GM18951 (cell line): ENCODE data around the gene PPP1R7.

Experiments
- POLR2A ChIP-seq: IDR thresholded peaks from 4 replicates; pipeline ENCODE4 v1.6.1; 2011; ENCODE audit warnings: mild to moderate bottlenecking; ENCODE audit not compliant: insufficient read length, insufficient read depth; ENCODE audit errors: extremely low read depth
- in situ Hi-C: fragments of 300-500 bp; cut with MboI; formaldehyde crosslinking; loops from one replicate; pipeline ENCODE4 v1.12.0; 2022; ENCODE audit warnings: low sequenced_read_pairs, mixed read lengths, inconsistent platforms; ENCODE audit not compliant: unreplicated experiment

PPP1R7 gene

GRCh38 chr2:241128266-241128665 is 22.0 kb upstream of the PPP1R7 start:
- in situ Hi-C loops, result no loop called here
- TF ChIP-seq POLR2A, result no peak

DNA sequence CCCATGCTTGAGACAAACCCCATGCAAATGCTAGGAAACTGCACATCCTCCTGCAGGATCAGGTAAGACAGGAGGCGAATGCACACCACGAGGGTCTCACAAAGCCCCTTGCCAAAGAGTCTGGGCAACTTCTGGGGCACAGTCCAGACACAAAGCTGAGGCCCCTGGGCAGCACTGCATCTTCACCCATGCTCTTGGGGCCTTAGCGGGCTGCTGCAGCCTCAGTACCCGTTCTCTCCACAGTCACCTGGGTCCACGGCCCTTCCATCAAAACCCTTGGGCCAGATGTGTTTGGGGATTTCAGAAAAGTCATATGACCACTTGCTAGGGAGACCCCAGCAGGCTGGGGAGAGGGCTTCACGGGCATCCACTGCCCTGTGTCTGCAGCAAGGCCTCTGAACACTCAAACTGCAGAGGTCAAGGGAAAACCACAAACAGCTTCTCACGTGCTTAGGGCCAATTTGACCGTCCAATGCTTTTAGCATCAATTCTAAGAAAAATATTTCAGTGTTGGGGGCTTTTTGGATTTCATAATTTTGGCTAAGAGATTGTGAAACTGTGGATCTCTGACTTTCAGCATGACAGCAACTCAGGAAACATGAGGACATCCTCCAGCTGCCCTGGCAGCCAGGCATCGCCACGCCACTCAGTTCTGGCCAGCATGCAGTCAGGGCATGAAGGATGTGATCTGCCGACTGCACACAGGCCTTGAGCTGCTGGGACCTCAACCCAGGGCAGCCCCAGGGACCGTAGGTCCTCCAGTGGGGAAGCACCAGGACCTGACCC is 21.0 kb upstream of the PPP1R7 start:
- in situ Hi-C loops, result no loop called here
- TF ChIP-seq POLR2A, result no peak

DNA sequence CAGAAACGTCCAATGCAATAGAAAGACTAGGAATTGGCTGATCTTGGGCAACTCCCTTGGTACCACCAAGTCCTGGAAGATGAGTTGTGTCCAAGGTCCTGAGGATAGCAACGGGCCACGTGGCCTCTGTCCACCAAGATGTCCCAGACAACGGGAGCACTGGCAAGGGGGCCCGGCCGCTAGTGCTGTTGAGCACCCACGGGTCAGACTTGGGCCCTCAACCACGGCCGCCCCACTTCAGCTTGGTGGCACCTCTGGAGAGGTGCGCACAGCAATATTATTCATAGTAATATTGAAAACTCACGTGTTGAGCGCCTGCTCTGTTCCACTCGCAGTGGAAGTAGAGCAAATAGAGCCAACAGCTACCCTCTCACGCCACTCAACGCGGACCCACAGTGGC is 20.0 kb upstream of the PPP1R7 start:
- TF ChIP-seq POLR2A, result no peak
- in situ Hi-C loops, result no loop called here

DNA sequence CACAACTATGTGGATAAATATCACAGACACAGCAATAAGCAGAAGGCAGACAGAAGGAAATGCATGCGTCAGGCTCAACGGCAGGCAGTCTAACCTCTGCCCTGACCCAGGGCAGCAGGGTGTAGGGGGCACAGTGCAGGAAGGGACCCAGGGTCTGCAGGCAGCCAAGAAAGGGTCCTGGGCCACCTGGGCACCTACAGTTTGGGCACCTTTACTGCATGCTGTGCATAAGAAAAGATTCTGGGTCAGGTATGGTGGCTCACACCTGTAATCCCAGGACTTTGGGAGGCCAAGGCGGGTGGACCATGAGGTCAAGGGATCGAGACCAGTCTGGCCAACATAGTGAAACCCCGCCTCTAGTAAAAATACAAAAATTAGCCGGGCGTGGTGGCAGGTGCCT is 18.7 kb upstream of the PPP1R7 start:
- TF ChIP-seq POLR2A, result no peak
- in situ Hi-C loops, result no loop called here

GRCh38 chr2:241132538-241133435 is 17.5 kb upstream of the PPP1R7 start:
- no peak for TF ChIP-seq POLR2A
- in situ Hi-C loops, result no loop called here

- in situ Hi-C loops, result no loop called here
- no peak for TF ChIP-seq POLR2A
Measured at GRCh38 chr2:241133436-241133820, 16.8 kb upstream of the PPP1R7 start.

DNA sequence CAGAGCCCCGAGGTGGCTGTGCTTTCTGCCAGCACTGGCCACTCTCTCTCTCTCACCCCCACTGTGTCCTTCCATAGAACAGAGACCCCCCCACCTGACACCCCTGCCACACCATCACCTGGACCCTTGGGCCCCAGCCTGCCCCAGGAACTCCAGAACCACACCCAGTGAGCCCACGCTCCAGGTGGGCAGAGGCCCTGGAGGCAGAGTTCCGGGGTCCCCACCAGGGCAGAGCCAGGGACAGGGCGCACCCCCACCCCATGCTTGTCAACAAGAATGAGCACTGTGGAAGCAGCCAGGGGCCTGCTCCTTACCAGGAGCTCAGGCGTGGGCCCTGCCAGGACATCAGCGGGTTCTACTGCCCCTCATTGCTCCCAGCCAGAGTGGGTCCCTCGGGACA is 15.6 kb upstream of the PPP1R7 start:
- TF ChIP-seq POLR2A, result no peak
- in situ Hi-C loops, result no loop called here

- TF ChIP-seq POLR2A, result no peak
Measured at GRCh38 chr2:241135737-241136136, 14.5 kb upstream of the PPP1R7 start.

DNA sequence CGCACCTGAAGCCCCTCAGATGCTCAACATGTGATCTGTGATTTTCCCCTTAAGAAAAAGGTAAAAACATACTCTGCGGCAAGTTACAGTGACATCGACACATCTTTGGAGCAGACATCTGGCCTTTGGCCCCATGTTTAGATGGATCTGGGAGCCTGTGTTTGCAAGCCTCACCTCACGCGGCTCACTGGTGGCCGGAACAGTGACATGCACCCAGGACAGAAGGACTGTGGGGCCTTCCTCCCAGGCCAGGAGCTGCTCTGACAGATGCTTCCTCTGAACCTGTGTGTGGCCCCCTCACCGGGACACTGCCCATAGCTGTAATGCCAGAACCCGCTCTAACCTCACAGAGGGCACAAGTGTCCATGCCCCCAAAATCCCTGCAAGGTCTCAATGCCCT is 14.1 kb upstream of the PPP1R7 start:
- no peak for TF ChIP-seq POLR2A
- in situ Hi-C loops, result no loop called here

More at GRCh38 chr2:241135737-241136136, 14.5 kb upstream of the PPP1R7 start:
- in situ Hi-C loops, result no loop called here

DNA sequence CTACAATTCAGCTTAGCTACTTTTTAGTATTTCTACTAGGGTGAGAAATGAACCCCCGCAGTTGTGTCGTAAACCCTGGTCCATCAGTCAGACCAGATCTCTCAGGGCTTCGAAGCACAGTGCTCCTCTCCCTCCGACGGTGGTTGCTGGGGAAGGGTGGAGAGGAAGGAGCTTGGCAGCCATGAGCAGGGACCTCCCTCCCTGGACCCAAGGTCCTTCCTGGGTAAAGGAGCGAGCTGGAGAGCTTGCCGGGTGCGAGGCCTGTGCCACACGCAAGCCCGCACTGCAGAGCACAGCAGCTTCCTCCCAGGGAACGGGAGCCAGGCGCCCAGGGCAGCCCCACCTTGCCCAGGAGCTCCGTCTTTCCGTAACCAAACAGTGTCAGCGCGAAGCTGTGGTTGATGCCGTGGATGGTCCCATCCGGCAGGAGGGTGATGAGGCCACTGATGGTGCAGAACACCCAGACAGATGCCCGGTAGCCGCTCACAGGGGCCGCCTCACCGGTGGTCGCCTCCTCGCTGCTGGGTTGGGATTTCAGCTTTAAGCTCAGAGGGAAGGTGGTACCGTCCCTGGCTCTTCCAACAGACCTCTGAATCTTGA is 13.5 kb upstream of the PPP1R7 start:
- in situ Hi-C loops, result no loop called here
- TF ChIP-seq POLR2A, result no peak

DNA sequence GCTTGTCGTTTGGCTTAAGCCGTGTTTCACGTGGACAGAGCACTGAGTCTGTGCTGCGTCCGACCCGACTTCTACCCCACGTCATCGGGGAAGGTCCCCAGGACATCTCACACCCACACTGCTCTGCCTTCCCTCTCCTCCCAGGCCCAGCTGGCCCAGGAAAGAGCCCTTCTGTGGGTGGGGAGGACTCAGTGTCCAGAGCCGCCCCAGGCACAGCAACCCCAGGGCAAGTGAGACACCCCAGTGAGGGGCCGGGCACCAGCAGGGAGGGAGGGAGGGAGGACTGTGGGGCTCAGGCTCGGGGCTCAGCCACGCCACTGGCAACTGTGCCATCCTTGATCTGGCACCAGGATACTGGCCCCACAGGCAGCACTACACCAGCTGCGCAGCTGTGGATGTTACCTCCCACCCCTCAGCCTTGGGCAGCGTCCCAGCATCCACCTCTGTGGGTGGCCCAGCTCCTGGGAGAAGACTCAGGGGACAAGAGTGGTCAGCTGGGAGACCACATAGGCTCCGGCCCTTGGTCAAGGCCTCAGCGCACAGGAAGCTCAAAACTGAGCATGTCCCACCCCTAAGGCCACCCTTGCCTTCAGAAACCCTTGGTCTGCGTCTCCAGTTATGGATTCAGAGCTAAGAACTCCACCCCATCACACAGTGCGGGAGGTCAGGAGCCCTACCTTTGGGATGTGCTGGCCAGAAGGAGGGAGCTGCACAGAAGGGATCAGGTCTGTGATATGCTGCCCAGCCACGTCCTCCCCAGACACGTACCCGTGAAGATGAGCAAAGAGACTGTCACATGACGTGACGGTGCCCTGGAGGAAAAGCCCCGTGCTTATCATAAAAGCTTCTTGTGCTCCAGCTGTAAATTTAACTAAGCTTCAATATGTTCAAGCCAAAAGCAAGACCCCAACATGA is 12.7 kb upstream of the PPP1R7 start:
- TF ChIP-seq POLR2A, result no peak
- in situ Hi-C loops, result no loop called here

GRCh38 chr2:241138471-241138870 is 11.8 kb upstream of the PPP1R7 start:
- no peak for TF ChIP-seq POLR2A
- in situ Hi-C loops, result no loop called here

- TF ChIP-seq POLR2A, result no peak
- in situ Hi-C loops, result no loop called here
Measured at GRCh38 chr2:241139531-241140444, 10.5 kb upstream of the PPP1R7 start.
